ENCODE data around the gene APBB2.

Gene APBB2

GRCh38 chr4:41079881-41080560 is 134.3 kb downstream of the APBB2 start:
- no peak for TF ChIP-seq SUZ12 (IDR thresholded peaks at IDR 0.05; ENCODE audit: extremely low read depth, insufficient read depth, insufficient read length)
- no peak for TF ChIP-seq ZNF274 (IDR thresholded peaks at IDR 0.05; ENCODE audit: low read depth, low read length)
- TF ChIP-seq YY1 (IDR thresholded peaks at IDR 0.05; ENCODE audit: insufficient read depth, insufficient read length): no peak
- Histone ChIP-seq H3K9me3 (ENCODE audit: insufficient read depth, low read length) (no peaks in the 10 kb centered on the region), H3K4me3 (ENCODE audit: insufficient read length, low read depth) (no peak overlapping the region), H3K4me1 (ENCODE audit: insufficient read depth, insufficient read length) (no peaks in the 10 kb centered on the region), H3K36me3 (ENCODE audit: insufficient read depth, insufficient read length, low read length) (no peaks in the 10 kb centered on the region), H3K9ac (ENCODE audit: insufficient read length, low read depth) (no peak overlapping the region), H3K27me3 (ENCODE audit: insufficient read depth, insufficient read length) (no peaks in the 10 kb centered on the region)
- DNase-seq (ENCODE audit: low read depth, low spot score): no peak

- Histone ChIP-seq H3K27me3 (ENCODE audit: insufficient read depth, insufficient read length) (no peaks in the 10 kb centered on the region), H3K36me3 (ENCODE audit: insufficient read depth, insufficient read length, low read length) (no peaks in the 10 kb centered on the region), H3K4me1 (ENCODE audit: insufficient read depth, insufficient read length) (no peaks in the 10 kb centered on the region), H3K9ac (ENCODE audit: insufficient read length, low read depth) (no peak overlapping the region), H3K9me3 (ENCODE audit: insufficient read depth, low read length) (no peaks in the 10 kb centered on the region), H3K4me3 (ENCODE audit: insufficient read length, low read depth) (no peak overlapping the region)
- DNase-seq (ENCODE audit: low read depth, low spot score): no peak
- TF ChIP-seq ZNF274 (IDR thresholded peaks at IDR 0.05; ENCODE audit: low read depth, low read length): no peak
- no peak for TF ChIP-seq SUZ12 (IDR thresholded peaks at IDR 0.05; ENCODE audit: extremely low read depth, insufficient read depth, insufficient read length)
- no peak for TF ChIP-seq YY1 (IDR thresholded peaks at IDR 0.05; ENCODE audit: insufficient read depth, insufficient read length)
These were observed 136.7 kb downstream of the APBB2 start for GRCh38 chr4:41077628-41078027.

- H3K4me1 ChIP-seq (ENCODE audit: insufficient read depth, insufficient read length): no peaks in the 10 kb centered on the region
- H3K36me3 ChIP-seq (ENCODE audit: insufficient read depth, insufficient read length, low read length): no peaks in the 10 kb centered on the region
- H3K27me3 ChIP-seq (ENCODE audit: insufficient read depth, insufficient read length): no peaks in the 10 kb centered on the region
- H3K9ac ChIP-seq (ENCODE audit: insufficient read length, low read depth): no peak overlapping the region
- DNase-seq (ENCODE audit: low read depth, low spot score): no peak
- H3K4me3 ChIP-seq (ENCODE audit: insufficient read length, low read depth): no peak overlapping the region
- H3K9me3 ChIP-seq (ENCODE audit: insufficient read depth, low read length): no peaks in the 10 kb centered on the region
- TF ChIP-seq SUZ12 (IDR thresholded peaks at IDR 0.05; ENCODE audit: extremely low read depth, insufficient read depth, insufficient read length): no peak
These were observed 137.9 kb downstream of the APBB2 start for GRCh38 chr4:41076481-41076880.

- Histone ChIP-seq H3K4me3 (ENCODE audit: insufficient read length, low read depth) (no peak overlapping the region), H3K9ac (ENCODE audit: insufficient read length, low read depth) (no peak overlapping the region), H3K27me3 (ENCODE audit: insufficient read depth, insufficient read length) (no peaks in the 10 kb centered on the region), H3K9me3 (ENCODE audit: insufficient read depth, low read length) (no peaks in the 10 kb centered on the region), H3K36me3 (ENCODE audit: insufficient read depth, insufficient read length, low read length) (no peaks in the 10 kb centered on the region), H3K4me1 (ENCODE audit: insufficient read depth, insufficient read length) (no peaks in the 10 kb centered on the region)
- no peak for DNase-seq (ENCODE audit: low read depth, low spot score)
- no peak for TF ChIP-seq YY1 (IDR thresholded peaks at IDR 0.05; ENCODE audit: insufficient read depth, insufficient read length)
- TF ChIP-seq SUZ12 (IDR thresholded peaks at IDR 0.05; ENCODE audit: extremely low read depth, insufficient read depth, insufficient read length): no peak
- TF ChIP-seq ZNF274 (IDR thresholded peaks at IDR 0.05; ENCODE audit: low read depth, low read length): no peak
These were observed 140.1 kb downstream of the APBB2 start for GRCh38 chr4:41074215-41074614.

GRCh38 chr4:41072021-41072777 is 142.1 kb downstream of the APBB2 start:
- DNase-seq (ENCODE audit: low read depth, low spot score): no peak
- TF ChIP-seq SUZ12 (IDR thresholded peaks at IDR 0.05; ENCODE audit: extremely low read depth, insufficient read depth, insufficient read length): no peak
- Histone ChIP-seq H3K27me3 (ENCODE audit: insufficient read depth, insufficient read length) (no peaks in the 10 kb centered on the region), H3K4me1 (ENCODE audit: insufficient read depth, insufficient read length) (no peaks in the 10 kb centered on the region), H3K9me3 (ENCODE audit: insufficient read depth, low read length) (no peaks in the 10 kb centered on the region), H3K4me3 (ENCODE audit: insufficient read length, low read depth) (no peak overlapping the region), H3K36me3 (ENCODE audit: insufficient read depth, insufficient read length, low read length) (no peaks in the 10 kb centered on the region), H3K9ac (ENCODE audit: insufficient read length, low read depth) (no peak overlapping the region)

GRCh38 chr4:41070516-41071281 is 143.6 kb downstream of the APBB2 start:
- Histone ChIP-seq H3K4me1 (ENCODE audit: insufficient read depth, insufficient read length) (no peaks in the 10 kb centered on the region), H3K4me3 (ENCODE audit: insufficient read length, low read depth) (no peak overlapping the region), H3K9me3 (ENCODE audit: insufficient read depth, low read length) (no peaks in the 10 kb centered on the region), H3K9ac (ENCODE audit: insufficient read length, low read depth) (no peak overlapping the region), H3K36me3 (ENCODE audit: insufficient read depth, insufficient read length, low read length) (no peaks in the 10 kb centered on the region), H3K27me3 (ENCODE audit: insufficient read depth, insufficient read length) (no peaks in the 10 kb centered on the region)
- DNase-seq (ENCODE audit: low read depth, low spot score): no peak
- no peak for TF ChIP-seq SUZ12 (IDR thresholded peaks at IDR 0.05; ENCODE audit: extremely low read depth, insufficient read depth, insufficient read length)
- TF ChIP-seq YY1 (IDR thresholded peaks at IDR 0.05; ENCODE audit: insufficient read depth, insufficient read length): no peak
- no peak for TF ChIP-seq ZNF274 (IDR thresholded peaks at IDR 0.05; ENCODE audit: low read depth, low read length)

- no peaks in the 10 kb centered on the region for H3K9me3 ChIP-seq (ENCODE audit: insufficient read depth, low read length)
- TF ChIP-seq ZNF274 (IDR thresholded peaks at IDR 0.05; ENCODE audit: low read depth, low read length) (no peak), YY1 (IDR thresholded peaks at IDR 0.05; ENCODE audit: insufficient read depth, insufficient read length) (no peak), SUZ12 (IDR thresholded peaks at IDR 0.05; ENCODE audit: extremely low read depth, insufficient read depth, insufficient read length) (no peak)
- no peaks in the 10 kb centered on the region for H3K36me3 ChIP-seq (ENCODE audit: insufficient read depth, insufficient read length, low read length)
- no peaks in the 10 kb centered on the region for H3K27me3 ChIP-seq (ENCODE audit: insufficient read depth, insufficient read length)
- DNase-seq (ENCODE audit: low read depth, low spot score): peak; percentile 42
- H3K4me1 ChIP-seq (ENCODE audit: insufficient read depth, insufficient read length): no peaks in the 10 kb centered on the region
- no peak overlapping the region for H3K9ac ChIP-seq (ENCODE audit: insufficient read length, low read depth)
- no peak overlapping the region for H3K4me3 ChIP-seq (ENCODE audit: insufficient read length, low read depth)
These were observed 144.5 kb downstream of the APBB2 start for GRCh38 chr4:41069838-41070237.
